ENCODE measurements around the gene SNRPA1. TPM values are rescaled to one million over a fixed set of nuclear protein-coding genes. Genes with fewer than 3 reads are reported as not detected.

Gene SNRPA1
- polyA plus RNA-seq, 1 experiment, result 57.0 TPM

DNA sequence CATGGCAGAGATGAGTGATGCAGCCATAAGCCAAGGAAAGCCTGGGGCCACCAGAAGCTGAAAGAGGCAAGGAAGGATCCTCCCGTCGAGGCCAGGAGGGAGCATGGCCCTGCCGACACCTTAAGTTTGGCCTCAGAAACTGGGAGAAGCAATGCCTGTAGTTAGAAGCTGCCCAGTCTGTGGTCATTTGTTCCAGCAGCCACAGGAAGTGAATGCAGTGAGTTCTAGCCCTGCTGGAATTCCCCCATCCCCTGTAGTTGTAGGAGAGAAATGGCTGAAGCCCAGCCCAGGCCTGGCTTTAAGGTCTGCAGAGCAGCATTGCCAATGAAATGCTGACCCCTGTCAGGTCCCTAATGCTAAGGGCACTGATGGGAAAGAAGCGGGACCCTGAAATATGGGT, 31.0 kb downstream of the SNRPA1 start:
- Histone ChIP-seq H3K9me3 (ENCODE audit: control insufficient read depth, insufficient read depth, low read length) (no peaks in the 10 kb centered on the region; the same call in 1 of the 2 replicates), H3K4me3 (ENCODE audit: low read depth, low read length) (no peak overlapping the region), H3K27me3 (ENCODE audit: control insufficient read depth, insufficient read depth, low read length) (no peaks in the 10 kb centered on the region), H3K27ac (ENCODE audit: low read depth, low read length) (no peak overlapping the region)
- TF ChIP-seq, protein P1, sequence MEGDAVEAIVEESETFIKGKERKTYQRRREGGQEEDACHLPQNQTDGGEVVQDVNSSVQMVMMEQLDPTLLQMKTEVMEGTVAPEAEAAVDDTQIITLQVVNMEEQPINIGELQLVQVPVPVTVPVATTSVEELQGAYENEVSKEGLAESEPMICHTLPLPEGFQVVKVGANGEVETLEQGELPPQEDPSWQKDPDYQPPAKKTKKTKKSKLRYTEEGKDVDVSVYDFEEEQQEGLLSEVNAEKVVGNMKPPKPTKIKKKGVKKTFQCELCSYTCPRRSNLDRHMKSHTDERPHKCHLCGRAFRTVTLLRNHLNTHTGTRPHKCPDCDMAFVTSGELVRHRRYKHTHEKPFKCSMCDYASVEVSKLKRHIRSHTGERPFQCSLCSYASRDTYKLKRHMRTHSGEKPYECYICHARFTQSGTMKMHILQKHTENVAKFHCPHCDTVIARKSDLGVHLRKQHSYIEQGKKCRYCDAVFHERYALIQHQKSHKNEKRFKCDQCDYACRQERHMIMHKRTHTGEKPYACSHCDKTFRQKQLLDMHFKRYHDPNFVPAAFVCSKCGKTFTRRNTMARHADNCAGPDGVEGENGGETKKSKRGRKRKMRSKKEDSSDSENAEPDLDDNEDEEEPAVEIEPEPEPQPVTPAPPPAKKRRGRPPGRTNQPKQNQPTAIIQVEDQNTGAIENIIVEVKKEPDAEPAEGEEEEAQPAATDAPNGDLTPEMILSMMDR (IDR thresholded peaks at IDR 0.05; ENCODE audit: low read depth, low read length), result no peak
- no peak for DNase-seq (ENCODE audit: low read depth, low spot score)
- ChIA-PET POLR2A (no interaction called here), CTCF (interaction anchor here (5.2 kb wide), 1 partner anchor 256 kb away, joined by 40 read pairs; no protein-coding TSS in a partner anchor)

DNA sequence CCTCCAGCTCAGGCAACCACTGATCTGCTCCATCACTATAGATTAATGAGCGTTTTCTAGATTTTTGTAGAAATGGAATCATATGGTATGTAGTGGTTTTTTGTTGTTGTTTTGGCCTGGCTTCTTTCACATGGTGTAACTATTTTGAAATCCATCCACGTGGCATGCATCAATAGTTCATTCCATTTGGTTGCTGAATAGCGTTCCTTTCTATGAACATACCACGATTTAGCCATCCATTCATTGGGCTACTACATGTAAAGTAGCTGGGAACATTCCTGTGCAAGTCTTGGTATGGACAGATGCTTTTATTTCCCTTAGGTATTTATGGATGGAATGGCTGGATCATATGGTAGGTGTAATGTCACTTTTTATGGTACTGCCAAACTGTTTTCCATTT, 32.5 kb downstream of the SNRPA1 start:
- Histone ChIP-seq H3K27me3 (ENCODE audit: control insufficient read depth, insufficient read depth, low read length) (no peaks in the 10 kb centered on the region), H3K9me3 (ENCODE audit: control insufficient read depth, insufficient read depth, low read length) (no peaks in the 10 kb centered on the region; the same call in 1 of the 2 replicates), H3K27ac (ENCODE audit: low read depth, low read length) (no peak overlapping the region), H3K4me3 (ENCODE audit: low read depth, low read length) (no peak overlapping the region)
- no peak for DNase-seq (ENCODE audit: low read depth, low spot score)
- TF ChIP-seq, protein P1 (IDR thresholded peaks at IDR 0.05; ENCODE audit: low read depth, low read length), result no peak
- ChIA-PET CTCF (interaction anchor here (0.6 to 5.2 kb wide), 5 partner anchors 7 to 255 kb away, joined by 3 to 40 read pairs (median 7); no protein-coding TSS in a partner anchor), POLR2A (no interaction called here)

DNA sequence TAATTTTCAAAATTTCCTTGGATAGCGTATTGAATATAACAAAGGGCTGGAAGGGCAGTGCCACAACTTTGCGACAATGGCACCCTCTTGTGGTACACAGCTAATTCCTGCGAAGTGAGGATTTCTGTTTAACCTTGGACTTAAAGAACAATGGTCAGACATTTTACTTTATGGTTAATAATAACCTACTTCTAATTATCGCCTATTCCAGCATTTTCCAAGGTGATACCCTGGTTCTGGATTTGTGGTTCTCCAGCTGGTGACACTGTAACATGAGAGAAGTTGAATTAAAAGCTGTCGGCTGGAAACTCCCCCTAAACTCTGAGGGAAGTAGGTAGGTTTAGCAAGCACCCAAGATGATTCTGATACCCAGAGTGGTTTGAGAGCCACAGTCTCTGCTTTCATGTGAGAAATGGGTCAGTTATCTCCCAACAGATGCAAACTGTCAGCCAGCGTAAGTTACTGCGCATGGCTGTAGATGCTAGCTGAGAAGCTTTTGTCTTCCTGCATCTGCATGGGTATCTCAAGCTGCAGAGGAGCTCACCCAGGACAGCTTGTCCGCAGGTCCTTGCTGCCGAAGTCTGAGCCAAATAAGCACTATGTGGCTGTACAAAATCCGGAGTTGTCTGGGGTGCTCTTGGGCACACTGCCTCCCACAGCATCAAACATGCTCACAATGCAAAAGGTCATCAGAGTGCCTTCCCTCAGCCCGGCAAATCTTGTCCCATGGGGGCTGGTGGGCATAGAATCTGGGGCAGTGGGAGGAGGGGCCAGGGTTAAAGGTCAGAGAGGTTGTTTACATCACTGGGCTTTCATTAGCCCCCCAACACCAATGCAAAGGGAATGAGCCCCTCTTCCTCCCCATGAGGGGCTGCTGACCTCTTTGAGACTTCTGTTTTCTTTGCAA, 36.6 kb downstream of the SNRPA1 start:
- Histone ChIP-seq H3K4me3 (ENCODE audit: low read depth, low read length) (no peak overlapping the region), H3K9me3 (ENCODE audit: control insufficient read depth, insufficient read depth, low read length) (no peaks in the 10 kb centered on the region), H3K27ac (ENCODE audit: low read depth, low read length) (no peak overlapping the region), H3K27me3 (ENCODE audit: control insufficient read depth, insufficient read depth, low read length) (no peaks in the 10 kb centered on the region)
- TF ChIP-seq, protein P1 (IDR thresholded peaks at IDR 0.05; ENCODE audit: low read depth, low read length), result peak; percentile 78
- POLR2A ChIA-PET, result interaction anchor here (0.5 kb wide), 1 partner anchor 137 kb away, joined by 5 read pairs; no protein-coding TSS in a partner anchor
- no peak for DNase-seq (ENCODE audit: low read depth, low spot score)
- CTCF ChIA-PET, result interaction anchor here (0.5 to 2.4 kb wide), 30 partner anchors 9 to 640 kb away, joined by 3 to 49 read pairs (median 5); no protein-coding TSS in a partner anchor

DNA sequence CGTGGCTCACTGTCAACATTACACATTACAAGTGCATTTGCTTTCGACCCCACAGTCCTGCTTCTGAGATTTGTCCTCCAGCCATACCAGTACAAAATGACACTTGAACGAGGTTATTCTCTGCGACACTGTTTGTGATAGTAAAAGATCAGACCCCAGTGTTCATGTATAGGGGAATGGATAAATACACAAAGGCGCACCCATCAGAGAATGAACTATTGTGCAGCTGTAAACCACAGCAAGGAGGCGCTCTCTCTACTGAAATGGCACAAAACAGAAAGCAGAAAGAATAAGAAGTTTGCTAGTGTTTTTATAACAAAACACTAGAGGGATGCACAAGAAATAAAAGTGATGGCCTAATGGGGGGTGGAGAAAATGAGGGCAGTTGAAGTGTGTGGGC, 38.3 kb downstream of the SNRPA1 start:
- TF ChIP-seq, protein P1 (IDR thresholded peaks at IDR 0.05; ENCODE audit: low read depth, low read length), result peak; percentile 40
- ChIA-PET POLR2A (interaction anchor here (0.7 kb wide), 1 partner anchor 38 kb away, joined by 4 read pairs; the partner anchor contains the start of gene SNRPA1), CTCF (interaction anchor here (1.3 to 2.4 kb wide), 6 partner anchors 11 to 339 kb away, joined by 4 to 49 read pairs (median 6); no protein-coding TSS in a partner anchor)
- Histone ChIP-seq H3K27me3 (ENCODE audit: control insufficient read depth, insufficient read depth, low read length) (no peaks in the 10 kb centered on the region), H3K9me3 (ENCODE audit: control insufficient read depth, insufficient read depth, low read length) (no peaks in the 10 kb centered on the region), H3K4me3 (ENCODE audit: low read depth, low read length) (no peak overlapping the region), H3K27ac (ENCODE audit: low read depth, low read length) (no peak overlapping the region)
- DNase-seq (ENCODE audit: low read depth, low spot score), result no peak
